Fibroblast of the aortic adventitia (primary cell): ENCODE measurements around the gene TIGIT. TPM values are rescaled to one million over a fixed set of nuclear protein-coding genes. Genes with fewer than 3 reads are reported as not detected.

ENCODE experiments used
- DNase-seq: peaks from one replicate; pipeline ENCODE4 v3.0.0-alpha.2; 2010; ENCODE audit warnings: low read depth
- H3K4me3 ChIP-seq: 2 replicates; pipeline ENCODE4 v1.5.1; 2011; ENCODE audit warnings: low read depth, mild to moderate bottlenecking, control low read depth, low read length, moderate library complexity
- total RNA-seq: library from RNA; depleted of rRNA; stranded (reverse); fragments of >200 nt; gene quantifications from 2 replicates; pipeline ENCODE4 v1.2.3, GENCODE V29; 2012; ENCODE audit warnings: low replicate concordance
- TF ChIP-seq, protein P1 (sequence below): IDR thresholded peaks from 2 replicates; pipeline ENCODE4 v1.5.1; 2011; ENCODE audit warnings: mild to moderate bottlenecking, low read length, control low read depth, inconsistent platforms; ENCODE audit not compliant: insufficient read depth

Gene TIGIT
- total RNA-seq, 1 donor: 0.18 TPM

DNA sequence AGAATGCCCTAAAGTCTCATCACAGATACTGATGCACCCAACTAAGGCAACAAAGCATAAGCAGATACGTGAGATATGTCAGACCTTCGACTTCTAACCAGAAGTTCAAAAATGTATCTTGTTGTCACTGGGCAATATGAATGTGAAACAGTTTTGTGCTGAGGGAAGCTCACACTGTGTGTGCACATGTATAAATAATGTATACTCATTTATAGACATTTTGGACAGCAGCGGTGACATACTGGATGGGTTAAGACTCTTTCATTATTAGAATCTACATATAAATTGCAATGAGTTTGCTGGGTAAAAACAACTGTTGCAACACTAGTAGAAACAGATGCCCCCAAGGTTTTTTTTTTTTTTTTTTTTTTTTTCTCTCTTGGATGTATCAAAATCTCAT is 37.9 kb downstream of the TIGIT start:
- TF ChIP-seq, protein P1, sequence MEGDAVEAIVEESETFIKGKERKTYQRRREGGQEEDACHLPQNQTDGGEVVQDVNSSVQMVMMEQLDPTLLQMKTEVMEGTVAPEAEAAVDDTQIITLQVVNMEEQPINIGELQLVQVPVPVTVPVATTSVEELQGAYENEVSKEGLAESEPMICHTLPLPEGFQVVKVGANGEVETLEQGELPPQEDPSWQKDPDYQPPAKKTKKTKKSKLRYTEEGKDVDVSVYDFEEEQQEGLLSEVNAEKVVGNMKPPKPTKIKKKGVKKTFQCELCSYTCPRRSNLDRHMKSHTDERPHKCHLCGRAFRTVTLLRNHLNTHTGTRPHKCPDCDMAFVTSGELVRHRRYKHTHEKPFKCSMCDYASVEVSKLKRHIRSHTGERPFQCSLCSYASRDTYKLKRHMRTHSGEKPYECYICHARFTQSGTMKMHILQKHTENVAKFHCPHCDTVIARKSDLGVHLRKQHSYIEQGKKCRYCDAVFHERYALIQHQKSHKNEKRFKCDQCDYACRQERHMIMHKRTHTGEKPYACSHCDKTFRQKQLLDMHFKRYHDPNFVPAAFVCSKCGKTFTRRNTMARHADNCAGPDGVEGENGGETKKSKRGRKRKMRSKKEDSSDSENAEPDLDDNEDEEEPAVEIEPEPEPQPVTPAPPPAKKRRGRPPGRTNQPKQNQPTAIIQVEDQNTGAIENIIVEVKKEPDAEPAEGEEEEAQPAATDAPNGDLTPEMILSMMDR: no peak
- no peak overlapping the region for H3K4me3 ChIP-seq
- DNase-seq: no peak

DNA sequence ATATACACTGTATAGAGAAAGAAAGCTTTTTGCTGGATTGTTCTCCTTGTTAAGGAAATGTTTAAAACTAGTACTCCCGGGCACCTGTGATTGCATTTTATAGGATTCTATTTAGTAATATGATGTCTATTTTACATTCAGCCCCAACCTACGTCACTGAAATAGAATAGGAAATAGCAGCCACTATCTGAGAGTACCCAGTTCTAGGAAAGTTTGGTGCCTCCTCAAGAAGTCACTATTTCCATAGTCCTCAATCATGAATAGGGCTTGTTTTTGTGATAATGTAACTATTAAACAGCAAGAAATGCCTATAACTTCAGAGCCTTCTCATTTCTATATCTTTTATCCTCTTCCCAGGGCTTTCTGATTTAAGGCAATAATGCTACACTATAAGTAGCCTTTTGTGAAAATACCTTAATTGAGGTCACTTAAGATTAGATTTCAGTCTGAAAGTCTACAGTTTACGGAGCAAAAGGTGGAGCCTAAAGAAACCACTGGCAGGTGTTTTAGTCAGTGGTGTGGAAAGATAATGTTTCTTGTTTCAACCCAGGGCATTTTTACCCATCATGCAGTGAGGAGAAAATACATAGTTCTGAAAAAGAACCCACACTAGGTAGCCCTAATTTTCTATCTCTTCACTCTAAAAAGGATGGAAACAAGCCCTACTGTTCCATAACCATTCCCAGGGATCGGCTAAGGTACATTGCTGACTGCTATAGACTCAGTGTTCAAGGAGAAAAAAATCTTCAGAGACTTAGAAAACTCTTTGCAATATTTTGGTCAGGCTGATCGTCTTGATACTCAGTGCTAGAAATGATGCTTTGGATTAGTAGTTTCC is 38.7 kb downstream of the TIGIT start:
- TF ChIP-seq, protein P1: no peak
- no peak overlapping the region for H3K4me3 ChIP-seq
- DNase-seq: no peak

DNA sequence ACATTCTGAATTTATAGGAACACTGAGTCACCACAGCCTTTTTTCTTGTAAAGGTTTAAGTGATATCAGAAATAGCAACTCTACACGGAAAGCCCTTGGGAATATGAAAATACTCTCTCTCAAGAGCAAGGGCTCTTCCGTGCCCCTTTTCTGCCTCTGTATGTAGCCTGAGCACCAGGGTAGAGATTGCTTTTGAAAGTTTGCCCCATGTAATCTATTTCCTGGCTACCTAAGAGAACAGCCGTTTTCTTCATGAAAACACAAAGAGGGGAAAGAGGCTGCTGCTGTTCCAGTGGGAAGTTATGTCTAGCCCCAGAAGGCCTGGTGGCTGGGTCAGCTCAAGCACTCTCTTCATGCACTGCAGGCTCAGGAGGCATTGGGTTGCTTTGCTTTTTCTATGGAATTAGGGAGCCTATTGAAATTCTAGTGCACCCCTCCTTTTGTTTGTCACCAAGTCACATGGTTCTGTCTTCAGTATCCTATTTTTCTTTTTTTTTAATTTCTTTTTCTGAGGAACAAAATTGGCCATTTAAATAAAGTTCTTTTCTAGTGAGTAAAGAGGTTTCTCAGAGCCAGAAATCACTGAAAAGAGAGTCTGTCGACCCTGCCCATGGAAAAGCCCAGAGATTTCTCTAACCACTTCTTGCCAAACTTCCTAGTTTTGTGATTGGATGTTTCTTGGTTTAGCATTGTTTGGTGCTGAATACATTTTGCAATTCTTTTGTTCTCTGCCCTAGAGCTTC is 39.5 kb downstream of the TIGIT start:
- TF ChIP-seq, protein P1: no peak
- H3K4me3 ChIP-seq: no peak overlapping the region
- DNase-seq: peak; percentile 50

DNA sequence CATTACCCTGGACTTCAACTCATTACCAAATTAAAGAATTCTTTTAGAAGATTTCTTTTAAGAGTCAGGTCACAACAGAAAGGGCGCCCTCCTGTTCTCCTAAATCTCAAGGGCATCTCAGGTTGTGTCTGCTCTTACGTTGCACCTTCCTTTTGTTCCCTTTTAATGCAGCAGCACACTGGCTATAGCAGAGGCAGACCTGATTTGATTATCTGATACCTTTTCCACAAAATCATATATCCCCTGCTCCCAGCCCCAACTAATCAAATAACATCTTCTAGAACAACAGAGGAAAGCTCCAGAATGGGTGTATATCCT is 40.1 kb downstream of the TIGIT start:
- DNase-seq: no peak
- TF ChIP-seq, protein P1: no peak
- H3K4me3 ChIP-seq: no peak overlapping the region

DNA sequence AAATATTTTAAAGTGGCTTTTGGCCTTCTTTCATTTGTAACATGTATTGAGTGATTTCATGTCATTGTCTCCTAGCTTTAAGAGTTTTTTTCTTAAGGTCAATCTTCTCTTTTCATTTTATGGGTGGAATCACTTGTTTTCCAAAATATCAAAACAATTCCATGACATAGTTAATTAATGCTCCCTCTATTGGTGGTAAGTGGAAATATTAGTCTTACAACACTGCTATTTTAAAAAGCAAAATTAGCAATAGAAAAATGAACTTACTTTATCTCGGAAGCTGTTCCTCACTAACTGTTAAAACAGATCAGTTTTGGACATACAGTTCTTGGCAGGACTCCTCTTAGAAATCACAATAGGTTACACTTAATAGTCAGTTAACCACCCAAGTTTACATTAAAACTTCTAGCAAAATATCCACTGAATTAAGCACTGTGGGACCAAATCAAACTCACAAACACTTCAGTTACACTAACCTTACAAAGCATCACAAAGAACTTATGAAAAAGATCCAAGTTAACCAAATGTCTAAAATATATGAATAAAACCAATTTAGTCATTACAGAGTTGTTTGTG is 42.4 kb downstream of the TIGIT start:
- H3K4me3 ChIP-seq: no peak overlapping the region
- TF ChIP-seq, protein P1: peak; percentile 50
- DNase-seq: peak; percentile 30

DNA sequence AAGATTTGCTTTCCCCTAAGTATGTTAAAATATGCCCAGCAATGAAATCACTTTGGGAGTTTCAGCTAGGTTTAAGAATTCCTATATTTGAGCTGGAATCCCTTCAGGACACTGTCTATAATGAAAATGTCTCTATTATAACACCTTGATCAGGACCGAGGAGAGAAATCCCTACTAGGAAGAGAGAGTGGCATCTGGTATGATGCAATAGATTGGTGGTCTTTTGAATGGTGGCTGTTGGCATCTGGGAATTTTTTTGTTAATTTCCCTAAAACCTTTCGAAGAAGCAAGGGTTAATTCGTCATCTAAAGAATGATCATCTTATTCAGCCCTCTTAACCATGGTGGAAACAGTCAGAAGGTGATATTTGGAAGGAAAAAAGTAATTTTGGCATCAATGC is 43.0 kb downstream of the TIGIT start:
- no peak overlapping the region for H3K4me3 ChIP-seq
- TF ChIP-seq, protein P1: no peak
- DNase-seq: no peak
